ENCODE measurements around the gene CYP24A1. TPM values are rescaled to one million over a fixed set of nuclear protein-coding genes. Genes with fewer than 3 reads are reported as not detected.

The CYP24A1 gene
- 0.88 TPM for polyA plus RNA-seq (ENCODE audit: insufficient read length)

GRCh38 chr20:54173653-54174456 is at the start of gene CYP24A1:
CYP24A1 (minus strand) TSS chr20:54173986; CDS start chr20:54173579, 407 bp downstream.
- DNase-seq: no peak

GRCh38 chr20:54223285-54223684 is 49.5 kb upstream of the CYP24A1 start:
- DNase-seq: no peak

- no peak for DNase-seq
Measured at GRCh38 chr20:54221996-54222890, 48.5 kb upstream of the CYP24A1 start.

GRCh38 chr20:54221353-54221752 is 47.6 kb upstream of the CYP24A1 start:
- DNase-seq: no peak

GRCh38 chr20:54220722-54221121 is 46.9 kb upstream of the CYP24A1 start:
- DNase-seq: no peak

- DNase-seq: no peak
Measured at GRCh38 chr20:54219751-54220426, 46.1 kb upstream of the CYP24A1 start.

- DNase-seq: no peak
Measured at GRCh38 chr20:54218470-54218869, 44.7 kb upstream of the CYP24A1 start.

- no peak for DNase-seq
Measured at GRCh38 chr20:54217762-54218161, 44.0 kb upstream of the CYP24A1 start.

- DNase-seq: no peak
Measured at GRCh38 chr20:54215157-54215789, 41.5 kb upstream of the CYP24A1 start.

- DNase-seq: no peak
Measured at GRCh38 chr20:54214566-54214965, 40.8 kb upstream of the CYP24A1 start.

- no peak for DNase-seq
Measured at GRCh38 chr20:54212871-54213270, 39.1 kb upstream of the CYP24A1 start.

GRCh38 chr20:54212226-54212625 is 38.4 kb upstream of the CYP24A1 start:
- DNase-seq: no peak

- no peak for DNase-seq
Measured at GRCh38 chr20:54209216-54209813, 35.5 kb upstream of the CYP24A1 start.

- peak; percentile 47 for DNase-seq
Measured at GRCh38 chr20:54208548-54209176, 34.9 kb upstream of the CYP24A1 start.

- peak; percentile 88 for DNase-seq
Measured at GRCh38 chr20:54207743-54208547, 34.2 kb upstream of the CYP24A1 start, which contains the start of gene PFDN4. PFDN4 (plus strand) TSS chr20:54208087; CDS start chr20:54208101, 14 bp downstream.

GRCh38 chr20:54207053-54207742 is 33.4 kb upstream of the CYP24A1 start:
- no peak for DNase-seq

- DNase-seq: no peak
Measured at GRCh38 chr20:54205450-54205849, 31.7 kb upstream of the CYP24A1 start.

GRCh38 chr20:54204481-54204880 is 30.7 kb upstream of the CYP24A1 start:
- DNase-seq: no peak

GRCh38 chr20:54204063-54204462 is 30.3 kb upstream of the CYP24A1 start:
- no peak for DNase-seq

- DNase-seq: no peak
Measured at GRCh38 chr20:54203281-54203680, 29.5 kb upstream of the CYP24A1 start.

Data from hindlimb muscle (tissue), 1 donor.